ENCODE data around the gene ZNF669.
"Not testable (repeated sequence)": the region's sequence is repeated elsewhere in the genome, so short reads cannot be mapped to it uniquely, and the experiment has no call there.

DNA sequence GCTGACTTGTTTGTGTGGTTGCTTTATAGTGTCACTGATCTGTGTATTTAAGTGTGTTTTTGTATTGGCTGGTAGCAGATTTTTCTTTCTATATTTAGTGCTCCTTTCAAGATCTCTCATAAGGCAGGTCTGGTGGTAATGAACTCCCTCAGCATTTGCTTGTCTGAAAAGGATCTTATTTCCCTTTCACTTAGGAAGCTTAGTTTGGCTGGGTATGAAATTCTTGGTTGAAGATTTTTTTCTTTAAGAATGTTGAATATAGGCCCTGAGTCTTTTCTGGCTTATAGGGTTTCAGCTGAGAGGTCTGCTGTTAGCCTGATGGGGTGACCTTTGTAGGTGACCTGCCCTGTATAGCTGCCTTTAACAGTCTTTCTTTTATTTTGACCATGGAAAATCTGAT is 35.4 kb upstream of the ZNF669 start:
- not testable (repeated sequence) for TF ChIP-seq CTCF, POLR2AphosphoS5, POLR2A, EP300 (IDR thresholded peaks at IDR 0.05)

Data from stomach (tissue), 4 donors.